Endothelial cell of umbilical vein (primary cell): ENCODE results near the gene ROBO2. TPM values are rescaled to one million over a fixed set of nuclear protein-coding genes. Genes with fewer than 3 reads are reported as not detected.

Source experiments
- BruUV-seq: library from RNA; stranded (reverse); fragments of 400-500 nt; replicated peaks from 2 replicates; lab custom pipeline; 2021; lab: Mats Ljungman, UMichigan
- CTCF ChIA-PET: fragments of 300-600, 350-600 bp; sonication (Branson Sonifier 250); formaldehyde crosslinking; loops from one replicate; lab custom pipeline; 2021; ENCODE audit warnings: antibody characterized with exemption, inconsistent platforms; lab: Charles Lee
- POLR2A ChIA-PET: fragments of 300-600, 350-600 bp; sonication (Branson Sonifier 250); formaldehyde crosslinking; loops from one replicate; lab custom pipeline; 2021; ENCODE audit warnings: antibody characterized with exemption, inconsistent platforms; lab: Charles Lee
- DNase-seq: peaks from one replicate; pipeline ENCODE4 v3.0.0-alpha.2; 2011; ENCODE audit warnings: low read depth, low spot score
- FAIRE-seq: peaks from 2 replicates; lab custom pipeline; 2011; peaks lifted over from hg19 to GRCh38; lab: Jason Lieb, UNC
- H2AFZ ChIP-seq: 2 replicates; pipeline ENCODE4 v1.6.0; 2012; ENCODE audit warnings: low read depth, low read length, control low read depth, inconsistent platforms
- H3K27ac ChIP-seq: 2 replicates; pipeline ENCODE4 v1.5.1; 2011; ENCODE audit warnings: low read depth, mild to moderate bottlenecking, control low read depth, low read length, moderate library complexity; ENCODE audit not compliant: insufficient read depth
- H3K27me3 ChIP-seq, 2 experiments: 2 replicates each; pipeline versions ENCODE4 v1.6.0 to v1.6.1; 2011; ENCODE audit warnings: low read length in 2 of 2, mixed read lengths in 1 of 2; ENCODE audit not compliant: control insufficient read depth in 2 of 2, insufficient read depth in 2 of 2
- H3K36me3 ChIP-seq, 2 experiments: 2 replicates in 1 of 2; 3 replicates in 1 of 2; pipeline ENCODE4 v1.5.1; 2011; ENCODE audit warnings: low read length in 2 of 2, mild to moderate bottlenecking in 1 of 2, moderate library complexity in 1 of 2; ENCODE audit not compliant: control insufficient read depth in 2 of 2, insufficient read depth in 2 of 2; ENCODE audit errors: extremely low read depth in 1 of 2
- H3K4me1 ChIP-seq: 3 replicates; pipeline ENCODE4 v1.5.1; 2011; ENCODE audit warnings: mild to moderate bottlenecking, low read length; ENCODE audit not compliant: control insufficient read depth, insufficient read depth; ENCODE audit errors: extremely low read depth
- H3K4me2 ChIP-seq: 2 replicates; pipeline ENCODE4 v1.6.1; 2011; ENCODE audit warnings: low read length, control low read depth, mixed read lengths; ENCODE audit not compliant: insufficient read depth
- H3K4me3 ChIP-seq, 3 experiments: fragments of 200-600 bp in 1 of 3; sonication (generic), shearing (Covaris generic) in 1 of 3; replicated peaks in 1 of 3; 2 replicates each; pipeline ENCODE4 v1.5.1; 2011 to 2016; ENCODE audit warnings: control low read depth in 3 of 3, low read length in 3 of 3, mild to moderate bottlenecking in 2 of 3, inconsistent platforms in 1 of 3, low read depth in 1 of 3, moderate library complexity in 1 of 3; ENCODE audit not compliant: insufficient read depth in 1 of 3
- H3K79me2 ChIP-seq: 2 replicates; pipeline ENCODE4 v1.6.0; 2012; ENCODE audit warnings: low read length, inconsistent platforms; ENCODE audit not compliant: control insufficient read depth, insufficient read depth
- H3K9ac ChIP-seq: replicated peaks from 2 replicates; pipeline ENCODE3; 2011; ENCODE audit warnings: low read length, control low read depth; ENCODE audit not compliant: insufficient read depth; ENCODE audit errors: extremely low read depth
- H3K9me1 ChIP-seq: replicated peaks from 3 replicates; pipeline ENCODE4 v1.6.0; 2011; ENCODE audit warnings: mild to moderate bottlenecking, low read length; ENCODE audit not compliant: control insufficient read depth, insufficient read depth; ENCODE audit errors: extremely low read depth
- H3K9me3 ChIP-seq: replicated peaks from 2 replicates; pipeline ENCODE4 v1.5.1; 2012; ENCODE audit warnings: low read length, inconsistent platforms; ENCODE audit not compliant: control insufficient read depth, insufficient read depth
- H4K20me1 ChIP-seq: replicated peaks from 2 replicates; pipeline ENCODE3; 2011; ENCODE audit warnings: mild to moderate bottlenecking, low read length; ENCODE audit not compliant: control insufficient read depth, insufficient read depth; ENCODE audit errors: extremely low read depth
- EZH2 ChIP-seq: IDR thresholded peaks from 2 replicates; pipeline ENCODE4 v1.6.1; 2012; ENCODE audit warnings: borderline replicate concordance, low read depth, mild to moderate bottlenecking, moderate library complexity, low read length, inconsistent platforms; ENCODE audit not compliant: severe bottlenecking
- FOS ChIP-seq: IDR thresholded peaks from 2 replicates; pipeline ENCODE4 v1.6.1; 2011; ENCODE audit warnings: mild to moderate bottlenecking, low read length, moderate library complexity, borderline replicate concordance; ENCODE audit not compliant: insufficient read depth
- GATA2 ChIP-seq: IDR thresholded peaks from 2 replicates; pipeline ENCODE4 v1.7.0; 2011; ENCODE audit warnings: low read depth, mild to moderate bottlenecking, moderate library complexity, mixed read lengths, low read length; ENCODE audit not compliant: insufficient read length, insufficient read depth
- JUN ChIP-seq: IDR thresholded peaks from 2 replicates; pipeline ENCODE4 v1.6.1; 2011; ENCODE audit warnings: borderline replicate concordance, low read depth; ENCODE audit not compliant: insufficient read length, insufficient read depth
- MAX ChIP-seq: IDR thresholded peaks from 2 replicates; pipeline ENCODE4 v1.6.1; 2011; ENCODE audit not compliant: insufficient read depth, insufficient read length
- MYC ChIP-seq: IDR thresholded peaks from one replicate; pipeline ENCODE4 v1.6.1; 2011; ENCODE audit warnings: mild to moderate bottlenecking, low read depth, low read length
- POLR2A ChIP-seq: IDR thresholded peaks from 2 replicates; pipeline ENCODE4 v1.6.1; 2012; ENCODE audit warnings: low read depth, mild to moderate bottlenecking, control low read depth, low read length
- POLR2AphosphoS5 ChIP-seq: IDR thresholded peaks from 2 replicates; pipeline ENCODE4 v1.6.1; 2012; ENCODE audit warnings: low read depth, mild to moderate bottlenecking, control low read depth, low read length, moderate library complexity; ENCODE audit not compliant: insufficient read depth
- dilution Hi-C: fragments of 300-500 bp; cut with MboI; formaldehyde crosslinking; loops from one replicate; pipeline ENCODE4 v1.15.0; 2019; ENCODE audit warnings: low sequenced_read_pairs; ENCODE audit not compliant: extremely low pct_ligation_motif_present
- intact Hi-C: fragments of 100-400 bp; cut with micrococcal nuclease; formaldehyde crosslinking; loops from one replicate; pipeline ENCODE4 v1.10.0; 2022
- polyA plus RNA-seq, 4 experiments: library from polyadenylated mRNA; depleted of rRNA in 3 of 4; stranded (reverse) in 3 of 4; unstranded in 1 of 4; fragments of >200 nt; gene quantifications; 2 replicates each; pipeline versions ENCODE4 v1.2.1 to v1.2.3, GENCODE V29; 2011 to 2012; ENCODE audit warnings: missing spikeins in 1 of 4
- total RNA-seq: library from RNA; stranded (reverse); gene quantifications from 2 replicates; pipeline ENCODE4 v1.2.3, GENCODE V29; 2021
- TF ChIP-seq, protein P1 (sequence below), 2 donors: IDR thresholded peaks; 1 replicate in 1 of 2; 2 replicates in 1 of 2; pipeline ENCODE4 v1.5.1; 2011; ENCODE audit warnings: low read length in 2 of 2, mild to moderate bottlenecking in 2 of 2, moderate library complexity in 2 of 2, control low read depth in 1 of 2, inconsistent platforms in 1 of 2, low read depth in 1 of 2; ENCODE audit not compliant: insufficient read depth in 1 of 2; ENCODE audit errors: extremely low read depth in 1 of 2

The ROBO2 gene
- total and polyA plus RNA-seq, 2 donors (not counting 3 experiments of a cell fraction or from before 2014, with no cell fraction given): not detected

GRCh38 chr3:77251136-77251535, 211.2 kb downstream of the ROBO2 start:
- no peak overlapping the region for H3K4me3 ChIP-seq

More at GRCh38 chr3:77251136-77251535, 211.2 kb downstream of the ROBO2 start:
- TF ChIP-seq FOS (no peak), POLR2A (no peak), MYC (no peak), JUN (no peak), MAX (no peak), GATA2 (no peak), EZH2 (no peak), POLR2AphosphoS5 (no peak)
- TF ChIP-seq, protein P1, sequence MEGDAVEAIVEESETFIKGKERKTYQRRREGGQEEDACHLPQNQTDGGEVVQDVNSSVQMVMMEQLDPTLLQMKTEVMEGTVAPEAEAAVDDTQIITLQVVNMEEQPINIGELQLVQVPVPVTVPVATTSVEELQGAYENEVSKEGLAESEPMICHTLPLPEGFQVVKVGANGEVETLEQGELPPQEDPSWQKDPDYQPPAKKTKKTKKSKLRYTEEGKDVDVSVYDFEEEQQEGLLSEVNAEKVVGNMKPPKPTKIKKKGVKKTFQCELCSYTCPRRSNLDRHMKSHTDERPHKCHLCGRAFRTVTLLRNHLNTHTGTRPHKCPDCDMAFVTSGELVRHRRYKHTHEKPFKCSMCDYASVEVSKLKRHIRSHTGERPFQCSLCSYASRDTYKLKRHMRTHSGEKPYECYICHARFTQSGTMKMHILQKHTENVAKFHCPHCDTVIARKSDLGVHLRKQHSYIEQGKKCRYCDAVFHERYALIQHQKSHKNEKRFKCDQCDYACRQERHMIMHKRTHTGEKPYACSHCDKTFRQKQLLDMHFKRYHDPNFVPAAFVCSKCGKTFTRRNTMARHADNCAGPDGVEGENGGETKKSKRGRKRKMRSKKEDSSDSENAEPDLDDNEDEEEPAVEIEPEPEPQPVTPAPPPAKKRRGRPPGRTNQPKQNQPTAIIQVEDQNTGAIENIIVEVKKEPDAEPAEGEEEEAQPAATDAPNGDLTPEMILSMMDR (IDR thresholded peaks at IDR 0.05; ENCODE audit: extremely low read depth in 1 of 2, insufficient read depth in 1 of 2, low read depth in 1 of 2, low read length in 2 of 2): no peak
- intact Hi-C loops (no loop called here), dilution Hi-C loops (no loop called here)
- Histone ChIP-seq H4K20me1 (no peaks in the 10 kb centered on the region), H2AFZ (no peak overlapping the region), H3K27me3 (no peaks in the 10 kb centered on the region), H3K9ac (no peak overlapping the region), H3K9me3 (no peaks in the 10 kb centered on the region), H3K36me3 (no peaks in the 10 kb centered on the region), H3K4me1 (no peaks in the 10 kb centered on the region), H3K27ac (no peak overlapping the region), H3K4me2 (no peak overlapping the region), H3K9me1 (no peaks in the 10 kb centered on the region), H3K79me2 (no peaks in the 10 kb centered on the region)
- ChIA-PET POLR2A (no interaction called here), CTCF (no interaction called here)
- no TSS peak for BruUV-seq
- DNase-seq (no peak), FAIRE-seq (no peak)
